Renal cortical epithelial cell (primary cell): ENCODE measurements around the gene SACM1L. TPM values are rescaled to one million over a fixed set of nuclear protein-coding genes. Genes with fewer than 3 reads are reported as not detected.

Experiments used
- DNase-seq: peaks from one replicate; pipeline ENCODE4 v3.0.0-alpha.2; 2011; ENCODE audit warnings: low read depth
- total RNA-seq: library from RNA; depleted of rRNA; stranded (reverse); fragments of >200 nt; gene quantifications from 2 replicates; pipeline ENCODE4 v1.2.3, GENCODE V29; 2014

SACM1L gene
- total RNA-seq, 1 donor from 2014 or later: 76.5 TPM

GRCh38 chr3:45765958-45766357, 76.8 kb downstream of the SACM1L start:
- no peak for DNase-seq

GRCh38 chr3:45771166-45771775, 82.1 kb downstream of the SACM1L start:
- no peak for DNase-seq

DNA sequence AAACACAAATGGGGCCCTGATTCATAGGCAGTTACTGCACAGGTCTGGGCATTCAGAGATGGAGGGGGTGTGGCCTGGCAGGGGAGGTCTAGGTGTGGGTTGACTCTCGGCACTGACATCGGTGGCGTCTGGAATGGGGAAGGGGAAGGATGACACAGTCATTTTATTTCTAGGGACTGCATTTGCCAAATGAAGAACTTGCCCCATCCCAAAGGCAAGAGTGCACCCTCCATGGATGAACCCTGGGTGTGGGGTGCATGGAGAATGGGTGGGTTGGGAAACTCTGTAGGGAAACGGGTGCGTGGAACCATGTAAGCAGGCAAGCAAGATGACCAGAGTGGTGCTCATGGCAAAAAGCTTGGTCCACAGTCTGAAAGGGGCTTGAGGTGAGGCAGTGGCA, 82.6 kb downstream of the SACM1L start:
- DNase-seq: no peak

- DNase-seq: no peak
Observed at GRCh38 chr3:45772341-45773035, 83.3 kb downstream of the SACM1L start.

DNA sequence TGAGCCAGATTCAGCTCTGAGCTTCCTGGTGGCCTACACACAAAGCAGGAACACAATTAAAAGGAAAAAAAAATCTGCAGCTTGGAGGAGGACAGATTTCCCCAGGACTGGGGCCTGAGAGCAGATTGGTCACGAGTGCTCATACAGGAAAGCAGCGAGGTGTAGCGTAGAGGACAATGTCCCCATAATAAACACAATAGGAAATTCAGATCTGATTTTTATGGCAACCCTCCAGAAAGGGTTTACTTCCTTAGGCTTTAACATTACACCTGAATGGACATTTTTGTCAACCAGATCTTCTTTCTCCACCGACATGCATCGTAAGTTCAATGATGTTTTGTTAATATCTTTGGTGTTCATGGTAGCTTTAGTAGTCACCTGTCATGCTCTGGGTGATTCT, 83.9 kb downstream of the SACM1L start:
- peak; percentile 13 for DNase-seq

- DNase-seq: peak; percentile 9
Observed at GRCh38 chr3:45773714-45774449, 84.7 kb downstream of the SACM1L start.

- DNase-seq: no peak
Observed at GRCh38 chr3:45774581-45775521, 85.7 kb downstream of the SACM1L start.

- no peak for DNase-seq
Observed at GRCh38 chr3:45775571-45776300, 86.5 kb downstream of the SACM1L start.

DNA sequence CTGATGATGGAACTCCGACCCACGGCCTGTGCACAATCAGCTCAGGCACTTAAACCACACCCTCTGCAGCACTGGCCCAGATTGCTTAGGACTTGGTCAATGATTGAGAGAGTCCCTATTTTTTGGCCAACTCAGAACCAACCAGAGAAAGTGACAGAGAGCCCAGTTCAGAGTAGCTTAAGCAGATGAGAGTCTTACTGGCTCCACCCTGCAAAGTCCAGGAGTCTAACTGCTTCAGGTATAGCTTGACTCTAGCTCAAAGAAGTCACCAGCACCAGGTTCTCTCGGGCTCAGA, 87.1 kb downstream of the SACM1L start:
- DNase-seq: no peak

DNA sequence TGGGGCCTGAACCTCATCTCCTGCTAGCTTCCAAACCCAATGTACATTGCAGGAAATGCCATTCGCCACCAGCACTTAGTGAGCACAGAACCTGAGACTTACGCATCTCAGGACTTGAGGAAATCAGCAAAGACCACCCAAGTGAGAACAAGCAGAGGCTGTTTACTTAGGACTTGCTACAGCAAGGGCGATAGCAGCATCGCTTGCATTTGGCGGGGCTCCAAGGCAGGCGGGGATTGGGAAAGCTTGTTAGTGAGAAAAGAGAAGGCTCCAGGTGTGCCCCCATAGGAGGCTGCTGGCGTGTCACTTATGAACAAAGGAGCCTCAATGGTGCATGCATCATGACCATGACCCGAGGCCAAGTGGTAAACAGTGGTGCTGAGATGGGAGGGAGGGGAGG, 87.4 kb downstream of the SACM1L start:
- DNase-seq: no peak

- no peak for DNase-seq
Observed at GRCh38 chr3:45777111-45777745, 88.0 kb downstream of the SACM1L start.

- no peak for DNase-seq
Observed at GRCh38 chr3:45777746-45778386, 88.7 kb downstream of the SACM1L start.

- no peak for DNase-seq
Observed at GRCh38 chr3:45778761-45779201, 89.6 kb downstream of the SACM1L start.

- DNase-seq: no peak
Observed at GRCh38 chr3:45779746-45780735, 90.8 kb downstream of the SACM1L start.

- no peak for DNase-seq
Observed at GRCh38 chr3:45781271-45781670, 92.1 kb downstream of the SACM1L start.

- no peak for DNase-seq
Observed at GRCh38 chr3:45781841-45782240, 92.6 kb downstream of the SACM1L start.

GRCh38 chr3:45782381-45782780, 93.2 kb downstream of the SACM1L start:
- no peak for DNase-seq

DNA sequence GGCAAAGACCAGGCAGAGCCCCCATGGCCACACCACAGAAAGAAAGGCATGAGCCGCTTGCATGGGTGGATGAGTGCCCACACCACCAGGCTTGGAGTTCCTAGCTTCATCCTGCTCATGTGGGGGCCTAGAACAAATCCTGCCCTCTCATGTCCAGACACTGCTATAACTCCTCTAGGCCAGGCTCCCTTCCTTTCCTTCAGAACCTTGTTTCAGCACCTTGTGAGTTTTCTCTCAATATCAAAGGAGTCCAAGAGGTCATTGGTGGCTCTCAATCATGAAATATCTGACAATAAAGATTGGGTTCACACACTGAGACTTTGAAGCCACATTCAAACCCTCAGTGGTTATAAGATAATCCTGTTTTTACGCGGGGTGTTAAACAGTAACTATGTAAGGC, 94.5 kb downstream of the SACM1L start:
- no peak for DNase-seq

DNA sequence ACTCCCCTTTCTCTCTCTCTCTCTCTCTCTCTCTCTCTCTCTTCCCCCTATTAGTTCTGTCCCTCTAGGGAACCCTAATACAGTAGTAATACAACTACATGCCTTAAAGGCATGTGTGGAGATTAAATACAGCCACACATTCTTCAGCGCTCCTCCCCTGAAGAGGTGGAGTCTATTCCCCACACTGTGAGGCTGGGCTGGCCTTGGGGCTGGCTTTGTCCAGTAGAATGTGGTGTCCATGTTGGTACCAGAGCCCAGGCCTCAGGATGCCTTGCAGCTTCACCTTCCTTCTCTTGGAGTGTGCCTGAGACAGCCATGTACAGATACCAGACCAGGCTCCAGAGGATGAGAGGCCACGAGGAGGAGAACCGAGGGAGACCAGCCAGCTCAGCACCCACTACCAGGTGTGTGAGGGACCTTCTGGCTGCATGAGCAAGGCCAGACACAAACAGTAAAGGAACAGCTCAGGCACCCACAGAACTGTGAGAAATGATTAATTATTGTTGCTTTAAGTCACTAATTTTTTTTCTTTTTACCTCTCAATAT, 96.5 kb downstream of the SACM1L start:
- DNase-seq: no peak
